ENCODE measurements around the gene GPR183. TPM values are rescaled to one million over a fixed set of nuclear protein-coding genes. Genes with fewer than 3 reads are reported as not detected.

Gene GPR183, protein sequence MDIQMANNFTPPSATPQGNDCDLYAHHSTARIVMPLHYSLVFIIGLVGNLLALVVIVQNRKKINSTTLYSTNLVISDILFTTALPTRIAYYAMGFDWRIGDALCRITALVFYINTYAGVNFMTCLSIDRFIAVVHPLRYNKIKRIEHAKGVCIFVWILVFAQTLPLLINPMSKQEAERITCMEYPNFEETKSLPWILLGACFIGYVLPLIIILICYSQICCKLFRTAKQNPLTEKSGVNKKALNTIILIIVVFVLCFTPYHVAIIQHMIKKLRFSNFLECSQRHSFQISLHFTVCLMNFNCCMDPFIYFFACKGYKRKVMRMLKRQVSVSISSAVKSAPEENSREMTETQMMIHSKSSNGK
- polyA plus RNA-seq: 7.3 TPM
- long read RNA-seq, donor 1, partial matches to known transcripts: 0 of 1 reads
- long read RNA-seq, donor 1, other reads (novel, unspliced or antisense): 0 of 1 reads
- long read RNA-seq, donor 2, partial matches to known transcripts: 199 of 203 reads
- long read RNA-seq, donor 2, other reads (novel, unspliced or antisense): 0 of 203 reads
- long read RNA-seq, donor 3: 0 reads
- long read RNA-seq, donor 4: 0 reads
- long read RNA-seq, donor 5, partial matches to known transcripts: 0 of 1 reads
- long read RNA-seq, donor 5, other reads (novel, unspliced or antisense): 0 of 1 reads
- long read RNA-seq, donor 6, transcript GPR183-201 (2 exons, 1,700 nt): major isoform, 5 of 5 reads
- long read RNA-seq, donor 6, partial matches to known transcripts: 0 of 5 reads
- long read RNA-seq, donor 6, other reads (novel, unspliced or antisense): 0 of 5 reads
- long read RNA-seq, donor 7, partial matches to known transcripts: 0 of 3 reads
- long read RNA-seq, donor 7, other reads (novel, unspliced or antisense): 0 of 3 reads
- long read RNA-seq, donor 8, transcript GPR183-201 (2 exons, 1,700 nt): major isoform, 11 of 22 reads
- long read RNA-seq, donor 8, partial matches to known transcripts: 11 of 22 reads
- long read RNA-seq, donor 8, other reads (novel, unspliced or antisense): 0 of 22 reads
- long read RNA-seq, donor 9, partial matches to known transcripts: 0 of 3 reads
- long read RNA-seq, donor 9, other reads (novel, unspliced or antisense): 0 of 3 reads
- long read RNA-seq, donor 10, partial matches to known transcripts: 0 of 1 reads
- long read RNA-seq, donor 10, other reads (novel, unspliced or antisense): 0 of 1 reads
- long read RNA-seq, donor 11, partial matches to known transcripts: 0 of 3 reads
- long read RNA-seq, donor 11, other reads (novel, unspliced or antisense): 0 of 3 reads

DNA sequence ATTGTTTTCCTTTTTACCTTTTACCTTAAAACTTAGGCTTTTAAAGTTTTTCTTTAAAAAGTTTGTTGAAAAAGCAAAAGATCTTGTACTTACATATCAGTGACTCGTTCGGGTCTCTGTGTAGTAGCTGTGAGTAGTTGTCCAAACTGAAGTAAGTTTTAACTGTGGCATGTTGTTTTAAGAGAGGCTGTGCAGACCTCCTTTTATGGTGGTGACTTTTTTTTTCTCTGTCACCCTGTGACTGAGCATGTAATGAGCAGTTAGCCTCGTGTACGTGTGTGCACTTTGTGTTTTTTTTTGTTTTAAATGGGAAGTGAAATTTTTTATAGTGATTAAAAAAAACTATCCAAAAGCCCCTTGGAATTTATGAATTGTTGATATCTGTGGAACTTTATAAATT, at the start of gene GPR183:
Gene GPR183, minus strand, starts transcription at position 153 of the 400 bp plus-strand sequence. CDS start 11,254 bp downstream, outside the sequence.
- H3K27me3 ChIP-seq (ENCODE audit: control insufficient read depth, insufficient read depth, low read length): no peaks in the 10 kb centered on the region
- WGBS (ENCODE audit: insufficient coverage, low lambda C conversion rate): no CpG with 5 or more reads among the region's 4 CpGs
- peaks cover 2% of the 10 kb centered on the region for H3K4me1 ChIP-seq (ENCODE audit: control insufficient read depth, insufficient read depth, low read length)
- DNase-seq: peak in 1 of 2 donors; percentile 27
- peak within 1 kb of the TSS; percentile 19 for H3K4me3 ChIP-seq (ENCODE audit: low read length)
- H3K27ac ChIP-seq (ENCODE audit: low read length): peak within 1 kb of the TSS; percentile 36
- H3K36me3 ChIP-seq (ENCODE audit: control insufficient read depth, insufficient read depth, low read length): peaks cover 9% of the 10 kb centered on the region
- H3K9me3 ChIP-seq (ENCODE audit: control insufficient read depth, low read depth, low read length): no peaks in the 10 kb centered on the region

DNA sequence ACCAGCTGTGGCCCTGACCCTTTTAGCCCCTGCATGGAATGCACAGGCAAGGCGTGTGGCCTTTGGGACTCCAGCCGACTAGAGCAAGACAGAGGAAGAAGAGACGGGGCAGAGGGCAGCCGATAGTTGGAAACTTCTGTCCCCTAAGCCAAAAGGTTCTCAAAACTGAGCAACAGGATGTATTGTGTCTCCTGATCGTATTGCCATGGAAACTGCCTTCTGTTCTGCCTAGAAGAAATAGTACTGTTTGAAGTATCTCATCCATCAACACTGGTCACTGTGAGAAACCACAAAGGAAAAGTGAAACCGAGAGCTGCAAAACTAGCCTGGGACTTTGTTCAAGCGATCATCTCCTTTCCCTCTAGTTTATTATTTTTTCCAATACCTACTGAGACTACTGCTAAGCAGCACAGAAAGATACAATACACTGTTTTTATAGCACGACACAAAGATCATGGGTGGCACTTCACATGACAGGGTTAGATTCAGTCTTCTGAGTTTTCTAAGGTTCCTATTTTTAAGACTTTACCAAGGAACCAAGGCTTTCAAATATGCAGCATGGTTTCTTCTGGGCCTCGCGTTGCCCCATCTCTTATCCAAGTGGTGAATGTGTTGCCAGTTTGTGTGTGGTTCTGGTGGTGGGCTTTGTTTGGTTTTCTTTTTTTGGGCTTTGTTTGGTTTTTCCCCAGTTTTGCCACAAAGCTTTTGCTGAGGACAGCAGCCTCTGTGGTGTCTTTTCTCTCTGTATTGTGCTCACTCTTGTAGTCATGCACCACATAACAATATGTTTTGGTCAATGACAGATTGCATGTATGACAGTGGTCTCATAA, 49.3 kb upstream of the GPR183 start:
- DNase-seq: peak; percentile 62 to 84

DNA sequence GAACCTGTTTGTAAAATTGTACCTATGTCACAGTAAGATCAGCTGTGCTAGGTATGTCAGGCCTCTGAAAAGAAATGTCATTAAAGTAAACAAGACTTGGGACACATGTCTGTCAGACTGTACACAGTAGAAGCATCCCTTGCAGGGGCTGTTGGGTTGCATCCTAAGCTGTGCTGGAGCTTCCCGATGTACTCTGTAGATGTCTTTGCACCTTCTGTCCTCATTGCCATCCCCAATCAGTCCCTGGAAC, 48.7 kb upstream of the GPR183 start:
- peaks cover 62% of the 10 kb centered on the region for H3K36me3 ChIP-seq (ENCODE audit: control insufficient read depth, insufficient read depth, low read length)
- H3K9me3 ChIP-seq (ENCODE audit: control insufficient read depth, low read depth, low read length): no peaks in the 10 kb centered on the region
- peak overlapping the region; percentile 68 for H3K27ac ChIP-seq (ENCODE audit: low read length)
- H3K4me1 ChIP-seq (ENCODE audit: control insufficient read depth, insufficient read depth, low read length): peaks cover 11% of the 10 kb centered on the region
- DNase-seq: no peak
- WGBS (ENCODE audit: insufficient coverage, low lambda C conversion rate): no CpG with 5 or more reads among the region's 1 CpG
- no peak overlapping the region for H3K4me3 ChIP-seq (ENCODE audit: low read length)
- H3K27me3 ChIP-seq (ENCODE audit: control insufficient read depth, insufficient read depth, low read length): no peaks in the 10 kb centered on the region

More for the DNA sequence above, 49.3 kb upstream of the GPR183 start:
- Histone ChIP-seq H3K27me3 (ENCODE audit: control insufficient read depth, insufficient read depth, low read length) (no peaks in the 10 kb centered on the region), H3K9me3 (ENCODE audit: control insufficient read depth, low read depth, low read length) (no peaks in the 10 kb centered on the region), H3K36me3 (ENCODE audit: control insufficient read depth, insufficient read depth, low read length) (peaks cover 63% of the 10 kb centered on the region), H3K4me1 (ENCODE audit: control insufficient read depth, insufficient read depth, low read length) (peaks cover 11% of the 10 kb centered on the region), H3K27ac (ENCODE audit: low read length) (peak overlapping the region; percentile 68), H3K4me3 (ENCODE audit: low read length) (no peak overlapping the region)
- WGBS (ENCODE audit: insufficient coverage, low lambda C conversion rate): 63% methylated on average over 2 of the region's 10 CpGs

DNA sequence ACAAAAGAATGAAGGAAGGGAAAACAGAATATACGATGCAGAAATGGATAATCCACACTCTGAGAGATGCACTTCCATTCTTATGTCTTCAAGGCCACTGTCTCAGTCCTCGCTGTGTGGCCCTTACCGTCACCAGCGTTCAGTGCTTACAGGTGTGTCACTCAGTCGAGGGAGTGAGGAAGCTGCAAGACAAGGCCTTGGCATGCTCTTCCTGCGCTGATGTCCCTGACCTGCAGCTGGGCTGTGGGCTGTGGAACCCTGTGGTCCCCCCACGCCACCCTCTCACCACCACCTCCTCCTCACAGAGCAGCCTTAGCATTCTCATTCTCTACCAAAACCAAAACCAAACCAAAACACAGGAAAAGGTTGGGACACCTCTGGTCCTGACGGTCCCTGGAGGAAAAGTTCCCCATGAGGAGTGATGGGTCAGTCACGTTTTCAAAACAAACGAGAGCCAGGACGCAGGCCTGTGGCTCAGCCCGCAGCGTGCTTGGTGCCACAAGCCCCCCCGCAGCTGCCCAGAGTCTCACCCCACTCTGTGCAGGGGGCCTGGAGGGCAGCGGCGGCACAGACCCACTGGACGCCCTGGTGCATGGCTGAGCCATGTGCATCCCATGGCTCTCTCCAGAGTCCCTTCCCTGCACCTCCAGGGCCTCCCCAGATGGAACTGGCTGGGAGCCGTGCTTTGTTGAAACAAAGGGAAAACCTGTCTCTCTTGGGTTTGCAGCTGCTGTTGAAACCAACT, 48.2 kb upstream of the GPR183 start:
- H3K9me3 ChIP-seq (ENCODE audit: control insufficient read depth, low read depth, low read length): no peaks in the 10 kb centered on the region
- no peaks in the 10 kb centered on the region for H3K27me3 ChIP-seq (ENCODE audit: control insufficient read depth, insufficient read depth, low read length)
- peaks cover 63% of the 10 kb centered on the region for H3K36me3 ChIP-seq (ENCODE audit: control insufficient read depth, insufficient read depth, low read length)
- WGBS (ENCODE audit: insufficient coverage, low lambda C conversion rate): no CpG with 5 or more reads among the region's 18 CpGs
- peak overlapping the region; percentile 68 for H3K27ac ChIP-seq (ENCODE audit: low read length)
- DNase-seq: no peak
- H3K4me3 ChIP-seq (ENCODE audit: low read length): no peak overlapping the region
- H3K4me1 ChIP-seq (ENCODE audit: control insufficient read depth, insufficient read depth, low read length): peaks cover 11% of the 10 kb centered on the region

DNA sequence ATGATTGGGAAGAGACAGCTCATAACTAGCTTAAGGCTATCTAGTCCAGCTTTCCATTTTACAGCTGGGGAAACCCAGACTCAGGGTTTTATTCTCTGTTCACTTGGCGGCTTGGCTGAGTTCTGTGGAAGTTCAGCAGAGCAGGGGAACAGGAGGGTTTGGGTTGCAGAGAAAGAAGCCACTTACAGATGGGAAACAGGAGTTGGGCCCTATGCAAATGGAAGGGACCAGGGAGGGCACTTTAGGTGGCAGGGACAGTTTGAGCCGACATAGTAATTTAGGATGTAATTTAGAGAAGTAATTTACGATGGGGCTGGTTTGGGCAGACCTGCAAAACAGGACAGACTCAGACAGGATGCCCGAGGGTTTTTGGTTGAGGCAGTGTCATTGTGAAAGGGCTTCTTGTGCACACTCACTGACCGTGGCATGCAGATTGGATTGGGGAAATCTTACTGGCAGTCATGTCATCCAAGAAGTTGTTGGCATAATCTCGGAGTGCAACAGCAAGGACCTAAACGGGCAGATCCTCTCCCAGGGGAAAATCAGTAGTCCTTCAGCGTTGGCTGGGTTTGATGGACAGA, 47.3 kb upstream of the GPR183 start:
- Histone ChIP-seq H3K36me3 (ENCODE audit: control insufficient read depth, insufficient read depth, low read length) (peaks cover 58% of the 10 kb centered on the region), H3K27ac (ENCODE audit: low read length) (no peak overlapping the region), H3K27me3 (ENCODE audit: control insufficient read depth, insufficient read depth, low read length) (no peaks in the 10 kb centered on the region), H3K9me3 (ENCODE audit: control insufficient read depth, low read depth, low read length) (no peaks in the 10 kb centered on the region), H3K4me1 (ENCODE audit: control insufficient read depth, insufficient read depth, low read length) (peaks cover 11% of the 10 kb centered on the region), H3K4me3 (ENCODE audit: low read length) (no peak overlapping the region)
- WGBS (ENCODE audit: insufficient coverage, low lambda C conversion rate): 80% methylated on average over 2 of the region's 8 CpGs
- no peak for DNase-seq

DNA sequence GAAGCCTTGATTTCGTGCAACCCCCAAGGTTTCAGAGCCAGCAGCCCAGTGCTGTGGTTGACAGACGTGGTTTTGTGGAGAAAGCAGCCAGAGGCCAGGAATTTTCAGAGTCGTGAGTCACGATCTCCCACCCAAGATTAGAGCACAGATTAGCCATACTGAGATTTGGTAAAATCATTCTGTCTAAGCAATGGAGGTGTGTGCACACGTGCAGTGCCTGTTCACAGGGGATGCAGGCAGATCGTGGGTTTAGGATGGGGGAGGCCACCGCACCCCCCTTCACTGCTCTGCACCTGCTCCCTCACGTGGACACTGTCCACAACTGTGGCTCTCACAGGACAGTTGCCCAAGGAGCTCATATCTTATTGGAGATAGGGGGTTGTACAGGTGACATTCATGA, 46.6 kb upstream of the GPR183 start:
- Histone ChIP-seq H3K36me3 (ENCODE audit: control insufficient read depth, insufficient read depth, low read length) (peaks cover 60% of the 10 kb centered on the region), H3K4me3 (ENCODE audit: low read length) (no peak overlapping the region), H3K27me3 (ENCODE audit: control insufficient read depth, insufficient read depth, low read length) (no peaks in the 10 kb centered on the region), H3K27ac (ENCODE audit: low read length) (no peak overlapping the region), H3K9me3 (ENCODE audit: control insufficient read depth, low read depth, low read length) (no peaks in the 10 kb centered on the region), H3K4me1 (ENCODE audit: control insufficient read depth, insufficient read depth, low read length) (peaks cover 11% of the 10 kb centered on the region)
- no CpG with 5 or more reads among the region's 8 CpGs for WGBS (ENCODE audit: insufficient coverage, low lambda C conversion rate)
- no peak for DNase-seq

DNA sequence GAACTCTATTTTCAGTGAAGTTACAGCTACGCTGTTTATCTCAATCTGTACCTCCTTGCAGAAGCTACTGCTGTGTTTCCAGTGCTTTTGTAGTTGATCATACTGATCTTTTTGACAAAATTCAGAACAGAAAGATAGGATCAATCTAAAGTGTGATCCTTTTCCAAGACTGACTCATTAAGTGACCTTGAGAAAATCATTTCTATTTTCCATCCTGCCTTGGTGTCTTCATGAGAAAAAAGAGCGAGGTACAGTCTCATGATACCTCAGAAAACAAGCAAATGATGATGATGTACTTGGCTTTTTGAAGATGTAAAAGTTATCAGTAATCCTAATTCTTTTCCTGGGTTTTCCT, 46.0 kb upstream of the GPR183 start:
- Histone ChIP-seq H3K27me3 (ENCODE audit: control insufficient read depth, insufficient read depth, low read length) (no peaks in the 10 kb centered on the region), H3K4me1 (ENCODE audit: control insufficient read depth, insufficient read depth, low read length) (peaks cover 11% of the 10 kb centered on the region), H3K36me3 (ENCODE audit: control insufficient read depth, insufficient read depth, low read length) (peaks cover 62% of the 10 kb centered on the region), H3K27ac (ENCODE audit: low read length) (no peak overlapping the region), H3K4me3 (ENCODE audit: low read length) (no peak overlapping the region), H3K9me3 (ENCODE audit: control insufficient read depth, low read depth, low read length) (no peaks in the 10 kb centered on the region)
- DNase-seq: no peak
- WGBS (ENCODE audit: insufficient coverage, low lambda C conversion rate): no CpG with 5 or more reads among the region's 2 CpGs

DNA sequence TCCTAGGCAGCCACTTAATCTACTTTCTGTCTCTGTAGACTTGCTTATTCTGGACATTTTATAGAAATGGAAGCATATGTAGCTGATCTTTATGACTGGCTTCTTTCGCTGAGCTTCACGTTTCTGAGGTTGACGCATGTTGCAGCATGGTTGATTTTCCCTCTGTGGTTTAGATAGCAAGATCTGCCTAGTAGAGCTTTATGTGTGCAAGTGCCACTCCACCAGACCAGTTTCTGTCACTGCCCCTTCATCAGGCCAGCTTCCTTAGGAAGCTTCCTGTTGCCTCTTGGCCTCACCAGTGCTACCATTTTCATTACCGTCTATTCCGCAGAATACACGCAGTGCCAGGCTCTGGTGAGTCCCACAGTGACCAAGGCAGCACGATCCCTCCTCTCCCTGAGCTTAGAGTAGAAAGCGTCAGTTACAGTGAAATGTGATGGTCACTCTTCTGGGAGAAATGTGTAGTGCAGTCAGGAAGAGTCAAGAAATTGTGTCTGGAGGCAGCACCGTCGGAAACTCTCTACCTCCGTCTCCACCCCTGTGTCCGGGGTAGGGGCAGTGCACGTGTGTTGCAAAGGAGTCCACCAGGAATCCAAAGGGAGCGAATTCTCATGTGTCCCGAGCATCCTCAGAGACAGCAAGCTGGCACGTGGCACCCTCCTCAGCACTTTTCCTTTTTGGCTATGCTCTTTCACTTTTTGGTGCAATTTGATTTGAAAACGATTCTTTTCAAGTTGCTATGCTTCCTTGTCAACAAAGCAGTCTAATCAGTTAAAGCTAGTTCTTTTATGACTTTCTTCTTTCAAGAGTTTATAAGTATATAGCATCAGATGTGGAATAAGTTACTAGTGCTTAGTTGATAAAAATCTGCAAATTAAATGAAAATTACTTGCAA, 45.4 kb upstream of the GPR183 start:
- no peak for DNase-seq
- Histone ChIP-seq H3K9me3 (ENCODE audit: control insufficient read depth, low read depth, low read length) (no peaks in the 10 kb centered on the region), H3K36me3 (ENCODE audit: control insufficient read depth, insufficient read depth, low read length) (peaks cover 62% of the 10 kb centered on the region), H3K4me1 (ENCODE audit: control insufficient read depth, insufficient read depth, low read length) (peaks cover 11% of the 10 kb centered on the region), H3K27me3 (ENCODE audit: control insufficient read depth, insufficient read depth, low read length) (no peaks in the 10 kb centered on the region), H3K4me3 (ENCODE audit: low read length) (no peak overlapping the region), H3K27ac (ENCODE audit: low read length) (no peak overlapping the region)
- 83% methylated on average over 1 of the region's 17 CpGs for WGBS (ENCODE audit: insufficient coverage, low lambda C conversion rate)

All from large intestine (tissue), 12 donors.